GM12892 (cell line): ENCODE data around the gene WDR19.

Experiments
- POLR2A ChIP-seq: IDR thresholded peaks from 2 replicates; pipeline ENCODE4 v1.6.1; 2011; ENCODE audit warnings: low read depth, low read length, control low read depth
- POLR2AphosphoS5 ChIP-seq: IDR thresholded peaks from 2 replicates; pipeline ENCODE4 v1.6.1; 2011; ENCODE audit warnings: low read depth, low read length, control low read depth

- TF ChIP-seq POLR2A (no peak), POLR2AphosphoS5 (no peak)
Measured at GRCh38 chr4:39237179-39237578, 54.9 kb downstream of the WDR19 start.
